SIG-M5 treated with dmso at 0.1 percent for 504 hours (cell line): Measurements from ENCODE around the gene TRIM38.

Experiments
- DNase-seq: peaks from one replicate; lab custom pipeline; 2025; ENCODE audit not compliant: unreplicated experiment; lab: John Stamatoyannopoulos, UW

Gene TRIM38

DNA sequence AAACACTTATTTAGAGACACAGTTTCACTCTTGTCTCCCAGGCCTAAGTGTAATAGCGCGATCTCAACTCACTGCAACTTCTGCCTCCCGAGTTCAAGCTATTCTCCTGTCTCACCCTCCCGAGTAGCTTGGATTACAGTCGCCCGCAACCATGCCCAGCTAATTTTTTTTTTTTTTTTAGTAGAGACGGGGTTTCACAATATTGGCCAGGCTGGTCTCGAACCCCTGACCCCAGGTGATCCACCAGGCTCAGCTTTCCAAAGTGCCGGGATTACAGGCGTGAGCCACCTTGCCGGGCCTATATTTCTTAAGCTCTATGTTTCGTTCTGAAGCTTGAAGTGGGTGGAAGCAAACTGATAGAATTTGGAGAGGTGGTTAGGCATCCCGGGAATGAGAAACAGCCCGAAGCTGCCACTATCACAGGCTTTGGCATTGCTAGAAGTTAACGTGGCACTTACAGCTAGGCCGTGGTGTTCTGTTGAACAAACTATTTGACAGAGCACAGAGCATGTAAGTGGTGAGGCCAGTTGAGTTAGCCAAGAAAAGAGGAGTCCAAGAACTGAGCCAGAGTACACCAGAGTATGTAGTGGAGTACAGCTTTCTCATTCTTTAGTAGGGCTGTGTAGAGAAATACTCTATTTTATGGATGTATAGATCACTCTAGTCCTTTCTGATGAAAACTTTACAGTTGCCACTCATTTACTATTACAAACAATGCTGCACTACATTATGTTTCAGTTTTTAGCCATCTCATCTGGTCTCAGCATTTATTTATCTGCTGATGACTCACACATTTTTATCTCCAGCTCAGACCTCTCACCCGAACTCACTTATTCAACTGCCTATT lies 62.7 kb downstream of the TRIM38 start:
- no peak for DNase-seq

DNA sequence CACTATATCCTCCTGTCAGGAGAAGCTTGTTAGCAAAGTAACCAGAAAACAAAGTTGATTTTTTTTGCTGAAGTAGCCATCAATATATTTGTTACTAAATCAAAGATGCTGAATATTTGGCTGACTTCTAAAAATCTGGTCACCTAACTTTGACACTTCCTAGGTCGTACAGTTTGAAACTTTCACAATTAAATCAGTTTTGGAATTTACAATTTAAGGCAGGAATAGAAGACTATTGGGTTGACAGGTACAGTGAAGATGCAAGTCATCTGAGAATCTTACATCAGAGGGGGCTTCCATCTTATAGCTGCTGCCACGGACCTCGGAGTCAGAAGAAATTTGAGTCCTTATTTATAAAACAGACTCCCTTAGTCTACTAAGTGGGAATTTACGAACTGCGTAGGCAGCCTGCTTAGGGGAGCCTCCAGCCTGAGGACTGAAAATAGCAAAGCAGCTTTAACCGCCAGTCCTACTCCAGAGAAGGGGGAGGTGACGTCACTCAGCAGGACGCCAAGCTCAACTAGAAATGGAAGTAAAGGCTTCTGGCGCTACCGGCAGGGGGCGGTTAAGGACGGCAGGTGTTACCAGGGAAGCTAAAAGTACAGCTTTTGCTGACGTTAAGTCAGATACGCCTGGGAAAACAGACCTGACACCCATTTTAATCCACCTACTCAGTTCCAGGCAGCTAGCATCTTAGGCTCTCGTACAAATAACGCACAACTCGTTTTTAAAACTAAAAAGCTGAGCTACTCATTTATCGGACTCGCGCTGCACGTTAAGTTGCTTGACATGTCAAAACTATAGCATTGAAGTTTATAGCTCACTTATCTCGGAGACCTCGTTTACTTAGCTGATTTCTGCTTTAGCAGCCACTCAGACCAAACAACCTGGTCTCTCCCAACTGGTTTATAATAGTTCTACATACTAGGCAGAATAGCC lies 63.6 kb downstream of the TRIM38 start:
- peak; percentile 95 for DNase-seq

DNA sequence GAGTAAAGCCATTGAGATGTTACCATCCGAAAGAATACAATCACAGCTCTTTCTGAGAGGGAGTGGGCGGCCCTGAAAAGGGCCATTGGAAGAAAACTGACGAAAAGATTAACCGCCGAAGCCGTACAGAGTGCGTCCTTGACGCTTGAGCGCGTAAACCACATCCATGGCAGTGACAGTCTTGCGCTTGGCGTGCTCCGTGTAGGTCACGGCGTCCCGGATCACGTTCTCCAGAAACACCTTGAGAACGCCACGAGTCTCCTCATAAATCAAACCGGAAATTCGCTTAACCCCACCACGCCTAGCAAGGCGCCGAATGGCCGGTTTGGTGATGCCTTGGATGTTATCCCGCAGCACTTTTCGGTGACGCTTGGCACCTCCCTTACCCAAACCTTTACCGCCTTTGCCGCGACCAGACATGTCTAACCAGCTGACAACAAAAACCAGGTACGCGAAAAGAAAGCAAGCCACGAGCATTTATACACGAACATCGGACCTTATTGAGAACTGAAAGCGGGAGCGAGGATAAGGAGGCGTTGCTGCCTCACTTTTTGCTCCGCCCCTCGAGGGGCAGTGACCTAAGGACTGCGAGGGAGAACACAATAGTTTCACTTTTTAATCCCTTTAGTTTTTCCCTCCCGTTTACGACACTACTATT lies 64.4 kb downstream of the TRIM38 start:
- DNase-seq: peak; percentile 87

DNA sequence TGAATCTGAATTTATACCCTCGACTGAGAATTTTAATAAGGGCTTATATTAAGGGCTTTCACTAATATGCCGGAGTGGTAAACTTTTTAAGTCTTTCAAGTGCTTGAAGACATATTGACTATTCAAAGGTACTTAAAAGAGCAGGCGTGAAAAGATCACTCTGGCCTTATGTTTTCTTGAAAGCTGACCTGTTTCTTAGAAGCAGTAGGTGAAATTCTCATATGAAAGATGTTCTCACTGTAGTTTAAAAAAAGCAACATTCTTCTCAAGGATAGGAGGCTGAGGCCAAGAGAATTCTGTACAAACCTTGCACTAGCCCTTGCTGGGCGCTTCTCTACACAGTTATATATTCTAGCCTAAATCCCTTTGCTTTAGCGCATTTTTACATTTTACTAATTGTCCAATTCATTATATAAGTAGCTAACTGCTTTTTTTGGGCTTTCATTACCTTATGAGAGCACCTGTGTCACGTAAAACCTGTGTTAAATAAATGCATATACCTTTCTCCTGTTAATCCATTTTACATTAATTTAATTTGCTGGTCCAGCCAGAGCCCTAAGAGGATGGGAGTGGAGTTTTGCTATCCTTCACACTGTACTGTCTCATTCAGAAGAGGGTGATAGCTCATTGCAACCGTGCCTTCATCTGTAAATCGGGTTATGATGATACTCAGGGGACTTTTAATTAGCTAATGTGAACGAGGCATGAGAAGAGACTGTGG lies 65.0 kb downstream of the TRIM38 start:
- DNase-seq: no peak

DNA sequence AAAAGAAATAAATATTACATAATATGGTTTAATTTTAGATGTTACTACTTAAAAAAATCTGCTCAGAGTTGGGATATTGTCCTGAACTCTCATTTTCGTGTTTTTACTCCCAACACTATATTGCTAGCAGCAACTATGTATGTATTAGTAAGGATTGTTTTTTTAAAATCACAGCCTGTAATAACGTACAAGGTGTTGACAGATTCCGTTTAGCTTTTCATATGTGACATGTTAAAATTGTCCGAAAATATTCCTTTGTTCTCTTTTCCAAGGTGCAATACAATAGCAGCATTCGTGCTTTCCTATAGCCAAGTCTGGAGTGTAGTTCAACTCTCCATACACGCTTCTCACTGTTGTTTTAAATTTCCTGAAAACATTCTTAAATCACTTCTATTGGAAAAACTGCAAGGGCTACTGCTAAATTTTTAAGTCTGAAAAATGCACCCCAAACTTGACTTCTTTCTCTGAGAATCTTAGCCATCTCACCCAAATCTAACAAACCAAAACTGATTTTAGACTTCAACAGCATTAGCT lies 65.7 kb downstream of the TRIM38 start:
- no peak for DNase-seq

DNA sequence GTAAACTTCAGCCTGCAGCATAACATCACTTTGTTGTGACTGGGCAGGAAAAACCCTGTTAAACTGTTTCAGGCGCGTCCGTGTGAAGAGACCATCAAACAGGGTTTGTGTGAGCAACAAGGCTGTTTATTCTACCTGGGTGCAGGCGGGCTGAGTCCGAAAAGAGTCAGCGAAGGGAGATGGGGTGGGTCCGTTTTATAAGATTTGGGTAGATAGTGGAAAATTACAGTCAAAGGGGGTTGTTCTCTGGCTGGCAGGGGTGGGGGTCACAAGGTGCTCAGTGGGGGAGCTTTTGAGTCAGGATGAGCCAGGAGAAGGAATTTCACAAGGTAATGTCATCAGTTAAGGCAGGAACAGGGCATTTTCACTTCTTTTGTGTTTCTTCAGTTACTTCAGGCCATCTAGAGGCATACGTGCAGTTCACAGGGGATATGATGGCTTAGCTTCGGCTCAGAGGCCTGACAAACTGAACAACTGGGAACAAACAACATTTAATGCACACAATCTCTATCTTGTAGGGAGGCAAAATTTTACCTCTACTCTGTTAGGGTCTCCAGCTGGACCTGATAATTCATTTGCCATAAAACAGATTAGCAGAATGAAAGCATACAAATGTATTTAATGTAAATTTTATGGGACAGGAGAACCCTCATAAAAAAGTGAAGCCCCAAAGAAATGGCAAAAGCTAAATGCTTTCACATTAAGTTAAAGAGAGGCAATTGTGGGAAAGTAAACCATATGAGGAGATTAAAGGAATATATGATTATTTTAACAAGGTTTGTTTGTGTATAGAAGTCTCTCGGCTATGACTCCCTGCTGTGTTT lies 66.4 kb downstream of the TRIM38 start:
- no peak for DNase-seq

DNA sequence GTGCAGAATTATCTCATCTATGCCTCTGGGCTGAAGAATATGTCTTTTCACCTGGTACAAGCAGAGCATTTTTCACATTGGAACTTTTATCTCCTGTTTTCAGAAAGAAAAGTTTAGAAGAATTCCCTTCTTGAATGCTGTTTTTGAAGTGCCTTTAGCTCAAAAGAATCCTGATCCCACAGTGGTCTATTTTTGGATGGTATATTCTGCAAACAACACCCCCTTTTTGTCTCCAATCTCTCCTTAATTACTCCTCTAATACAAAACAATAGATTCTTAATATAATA lies 66.9 kb downstream of the TRIM38 start:
- no peak for DNase-seq

DNA sequence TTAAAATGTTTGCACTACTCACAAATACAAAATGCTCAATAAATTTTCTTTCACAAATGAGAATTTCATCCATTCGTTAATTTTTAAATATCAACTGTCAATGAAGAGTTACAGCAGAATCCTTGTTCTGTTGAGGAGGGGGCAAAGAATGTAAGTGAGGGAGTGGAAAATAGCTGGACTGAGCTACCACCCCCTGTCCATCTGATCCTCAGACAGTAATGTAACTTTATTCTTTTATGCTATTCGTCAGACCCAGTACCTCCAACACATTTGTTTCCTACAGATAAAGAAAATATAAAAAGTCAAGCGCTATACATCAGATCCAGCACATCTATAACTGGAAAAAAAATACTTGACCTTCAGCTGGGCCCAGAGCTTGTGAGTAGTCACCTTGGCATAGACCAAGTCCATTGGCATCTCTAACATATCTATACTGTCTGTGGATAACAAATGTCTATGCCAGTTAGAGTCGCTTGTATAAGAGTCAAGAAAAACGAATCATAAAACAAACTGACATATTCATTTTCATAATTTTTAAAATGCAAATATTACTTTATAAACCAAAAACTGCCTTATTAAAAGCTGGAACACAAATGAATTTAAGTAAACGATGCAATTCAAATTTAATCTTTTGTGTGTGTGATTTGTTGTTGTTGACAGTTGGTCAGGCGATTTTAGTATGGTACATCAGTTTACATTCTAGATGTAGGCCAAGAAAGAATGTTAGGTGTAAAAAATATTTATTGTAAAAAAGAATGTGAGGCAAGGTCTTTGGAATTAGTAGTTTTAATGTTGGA lies 67.5 kb downstream of the TRIM38 start:
- DNase-seq: no peak

DNA sequence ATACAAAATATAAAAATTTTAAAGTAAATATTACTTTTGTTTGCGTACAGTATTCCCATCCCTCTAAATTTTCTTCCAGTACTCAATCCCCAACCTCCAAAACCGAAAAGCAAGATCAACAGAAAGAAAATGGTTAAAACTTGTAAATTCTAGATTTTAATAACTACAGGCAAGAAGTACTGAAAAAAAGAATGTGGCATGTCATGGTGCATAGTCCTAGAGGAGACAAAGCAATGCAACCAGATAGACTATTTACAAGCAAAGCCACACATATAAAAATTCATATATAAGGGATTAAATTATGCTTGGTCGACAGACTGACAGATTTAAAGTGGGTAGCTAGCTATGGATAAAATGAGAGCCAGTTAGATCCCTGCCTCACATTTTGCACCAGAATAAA lies 68.1 kb downstream of the TRIM38 start:
- peak; percentile 76 for DNase-seq

DNA sequence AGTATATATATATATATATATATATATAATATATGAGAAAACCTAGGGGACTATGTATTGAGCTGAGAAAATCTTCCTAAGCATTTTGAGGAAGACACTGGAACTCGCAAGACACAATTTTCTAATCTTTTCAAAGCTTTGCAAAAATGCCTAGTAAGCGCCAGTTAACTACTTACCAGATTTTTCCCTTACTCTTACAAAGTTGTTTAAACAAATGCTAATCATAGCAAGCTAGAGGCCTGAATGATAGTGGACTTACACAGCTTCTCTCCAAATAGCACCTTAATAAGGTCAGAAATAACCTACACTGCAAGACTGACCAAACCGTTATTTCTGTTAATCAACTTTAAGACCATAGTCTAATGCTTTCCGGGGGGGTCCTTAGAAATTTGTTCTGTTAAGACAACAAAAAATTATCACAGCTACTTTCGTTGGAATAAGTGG lies 68.6 kb downstream of the TRIM38 start:
- peak; percentile 76 for DNase-seq

DNA sequence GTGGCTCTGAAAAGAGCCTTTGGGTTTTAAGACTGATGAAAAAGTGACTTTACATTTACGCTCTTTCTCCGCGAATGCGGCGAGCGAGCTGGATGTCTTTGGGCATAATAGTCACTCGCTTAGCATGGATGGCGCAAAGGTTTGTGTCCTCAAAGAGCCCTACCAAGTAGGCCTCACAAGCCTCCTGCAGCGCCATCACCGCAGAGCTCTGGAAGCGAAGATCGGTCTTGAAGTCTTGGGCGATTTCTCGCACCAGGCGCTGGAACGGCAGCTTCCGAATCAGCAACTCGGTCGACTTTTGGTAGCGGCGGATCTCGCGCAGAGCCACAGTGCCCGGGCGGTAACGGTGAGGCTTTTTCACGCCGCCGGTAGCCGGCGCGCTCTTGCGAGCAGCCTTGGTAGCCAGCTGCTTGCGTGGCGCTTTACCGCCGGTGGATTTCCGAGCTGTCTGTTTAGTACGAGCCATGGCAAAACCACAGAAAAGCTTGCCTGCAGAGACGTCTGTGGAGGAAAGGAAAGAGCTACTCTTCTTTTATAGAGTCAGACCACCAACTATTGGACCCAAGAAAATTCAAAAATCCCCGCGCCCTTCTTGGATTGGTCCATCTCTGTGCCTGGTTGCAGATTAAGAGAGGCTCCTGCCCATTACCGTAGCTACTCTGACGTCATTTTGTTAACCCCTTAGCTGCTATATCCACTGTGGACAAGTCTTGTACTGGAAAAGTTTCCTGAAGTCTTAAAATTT lies 69.2 kb downstream of the TRIM38 start:
- DNase-seq: peak; percentile 99

DNA sequence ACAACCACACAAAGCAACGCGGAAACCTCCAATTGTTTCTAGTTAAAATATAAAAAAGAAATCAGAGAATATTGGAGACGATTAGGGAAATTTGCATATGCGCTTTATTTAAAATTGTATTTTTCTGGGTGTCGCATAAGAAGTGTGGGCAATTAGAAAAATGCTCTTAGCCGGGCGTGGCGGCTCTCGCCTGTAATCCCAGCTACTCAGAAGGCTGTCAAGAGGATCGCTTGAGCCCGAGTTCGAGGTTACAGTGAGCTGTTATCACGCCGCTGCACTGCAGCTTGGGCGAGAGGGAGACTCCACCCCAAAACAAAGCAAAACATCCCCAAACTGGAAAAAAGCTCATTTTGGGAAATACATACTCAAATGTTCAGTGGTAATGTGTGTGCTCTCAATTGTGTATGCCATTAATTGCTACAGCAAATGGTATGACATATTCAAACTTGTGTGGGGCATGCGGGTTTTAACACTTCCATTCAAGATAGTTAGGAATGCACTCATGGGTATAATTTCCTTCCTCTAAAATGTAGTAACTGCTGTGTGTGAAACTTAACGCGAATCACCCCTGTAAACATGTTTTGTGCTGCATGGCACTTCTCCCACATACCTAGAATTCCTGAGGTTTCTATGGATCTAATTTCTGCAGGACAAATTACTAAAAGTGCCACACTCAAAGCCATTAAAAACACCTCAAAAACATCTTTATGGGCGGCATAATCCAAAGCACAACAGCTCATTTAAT lies 69.9 kb downstream of the TRIM38 start:
- DNase-seq: no peak

DNA sequence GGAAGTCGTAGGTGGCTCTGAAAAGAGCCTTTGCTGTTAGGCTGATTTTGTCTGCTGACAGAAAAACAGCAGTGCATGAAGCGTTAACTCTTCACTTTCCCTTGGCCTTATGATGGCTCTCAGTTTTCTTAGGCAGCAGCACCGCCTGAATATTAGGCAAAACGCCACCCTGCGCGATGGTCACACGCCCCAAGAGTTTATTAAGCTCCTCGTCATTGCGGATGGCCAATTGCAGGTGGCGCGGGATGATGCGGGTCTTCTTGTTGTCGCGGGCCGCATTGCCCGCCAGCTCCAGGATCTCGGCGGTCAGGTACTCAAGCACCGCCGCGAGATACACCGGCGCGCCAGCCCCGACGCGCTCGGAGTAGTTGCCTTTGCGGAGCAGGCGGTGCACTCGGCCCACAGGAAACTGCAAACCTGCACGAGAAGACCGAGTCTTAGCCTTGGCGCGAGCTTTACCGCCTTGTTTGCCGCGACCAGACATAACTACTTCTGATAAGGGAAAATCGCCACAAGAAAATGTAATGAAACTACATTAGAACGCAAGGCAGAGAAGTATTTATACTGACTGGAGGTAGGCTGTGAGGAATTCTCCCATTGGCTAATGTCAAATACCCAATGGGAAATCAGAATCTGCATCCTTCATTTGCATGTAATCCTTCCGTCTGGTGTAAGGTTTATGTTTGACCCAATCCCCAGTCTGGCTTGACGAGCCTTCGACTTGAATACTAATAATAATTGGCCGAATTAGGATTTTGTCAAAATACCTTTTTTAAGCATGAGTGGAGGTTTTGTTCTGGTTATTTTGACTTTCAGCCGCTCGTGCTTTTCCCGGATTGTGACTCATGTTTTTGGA lies 70.7 kb downstream of the TRIM38 start:
- DNase-seq: peak; percentile 95

DNA sequence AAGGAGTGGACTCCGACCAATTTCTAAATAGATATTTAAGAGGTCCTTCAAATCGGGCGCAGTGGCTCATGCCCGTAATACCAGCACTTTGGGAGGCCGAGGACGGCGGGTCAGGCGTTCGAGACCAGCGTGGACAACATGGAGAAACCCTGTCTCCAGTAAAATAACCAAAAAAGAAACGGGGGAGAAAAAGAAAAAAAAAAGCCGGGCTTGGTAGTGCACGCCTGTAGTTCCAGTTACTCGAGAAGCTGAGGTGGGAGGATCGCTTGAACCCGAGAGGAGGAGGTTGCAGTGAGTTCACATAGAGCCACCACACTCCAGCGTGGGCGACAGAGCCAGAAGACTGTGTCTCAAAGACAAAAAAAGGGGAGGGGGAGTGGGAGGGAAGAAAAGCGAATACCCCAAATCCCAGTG lies 71.3 kb downstream of the TRIM38 start:
- DNase-seq: peak; percentile 41

DNA sequence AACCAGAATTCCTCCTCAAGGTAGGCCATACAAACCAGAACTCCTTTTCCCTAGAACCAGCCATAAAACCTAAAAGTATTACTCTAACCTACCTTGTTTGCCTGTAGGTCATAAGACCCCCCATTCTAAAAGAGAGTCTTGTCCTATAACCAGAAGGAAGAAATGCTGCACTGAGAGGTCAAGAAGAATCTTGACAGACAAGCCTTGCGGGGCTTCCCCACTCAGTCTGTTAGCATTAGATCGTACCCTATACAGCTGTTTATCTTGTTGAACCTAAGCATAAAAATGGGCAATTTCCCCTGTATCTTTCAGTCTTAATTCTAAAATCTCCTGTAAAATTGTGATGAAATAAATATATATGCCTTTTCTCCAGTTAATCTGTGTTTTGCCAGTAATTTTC lies 72.3 kb downstream of the TRIM38 start:
- no peak for DNase-seq
